GM12874 (cell line): ENCODE measurements around the gene CLCN4.

Source experiments
- TF ChIP-seq, protein P1 (sequence below): IDR thresholded peaks from 2 replicates; pipeline ENCODE4 v1.5.1; 2011; ENCODE audit warnings: low read depth, mild to moderate bottlenecking, control low read depth, low read length, moderate library complexity; ENCODE audit not compliant: insufficient read depth

Gene CLCN4

GRCh38 chrX:10230222-10230621 lies 73.4 kb downstream of the CLCN4 start:
- TF ChIP-seq, protein P1, sequence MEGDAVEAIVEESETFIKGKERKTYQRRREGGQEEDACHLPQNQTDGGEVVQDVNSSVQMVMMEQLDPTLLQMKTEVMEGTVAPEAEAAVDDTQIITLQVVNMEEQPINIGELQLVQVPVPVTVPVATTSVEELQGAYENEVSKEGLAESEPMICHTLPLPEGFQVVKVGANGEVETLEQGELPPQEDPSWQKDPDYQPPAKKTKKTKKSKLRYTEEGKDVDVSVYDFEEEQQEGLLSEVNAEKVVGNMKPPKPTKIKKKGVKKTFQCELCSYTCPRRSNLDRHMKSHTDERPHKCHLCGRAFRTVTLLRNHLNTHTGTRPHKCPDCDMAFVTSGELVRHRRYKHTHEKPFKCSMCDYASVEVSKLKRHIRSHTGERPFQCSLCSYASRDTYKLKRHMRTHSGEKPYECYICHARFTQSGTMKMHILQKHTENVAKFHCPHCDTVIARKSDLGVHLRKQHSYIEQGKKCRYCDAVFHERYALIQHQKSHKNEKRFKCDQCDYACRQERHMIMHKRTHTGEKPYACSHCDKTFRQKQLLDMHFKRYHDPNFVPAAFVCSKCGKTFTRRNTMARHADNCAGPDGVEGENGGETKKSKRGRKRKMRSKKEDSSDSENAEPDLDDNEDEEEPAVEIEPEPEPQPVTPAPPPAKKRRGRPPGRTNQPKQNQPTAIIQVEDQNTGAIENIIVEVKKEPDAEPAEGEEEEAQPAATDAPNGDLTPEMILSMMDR, result no peak

DNA sequence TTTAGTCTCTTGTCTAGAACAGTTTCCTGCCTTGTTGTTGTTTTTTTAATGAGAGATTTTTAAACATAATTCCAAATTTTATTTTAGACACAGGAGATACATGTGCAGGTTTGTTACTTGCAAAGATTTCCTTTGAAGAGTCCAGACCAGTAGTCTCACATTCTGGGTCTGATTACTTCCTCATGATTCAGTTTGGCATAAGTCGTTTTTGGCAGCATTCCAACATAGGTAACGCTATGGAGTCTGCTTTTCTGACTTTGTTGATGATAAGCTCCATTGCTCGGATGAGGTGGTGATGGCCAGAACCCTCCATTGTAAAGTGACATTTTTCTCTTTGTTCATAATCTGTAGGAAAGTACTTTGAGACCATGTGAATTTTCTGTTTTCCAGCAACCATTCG lies 74.7 kb downstream of the CLCN4 start:
- TF ChIP-seq, protein P1, result no peak

- TF ChIP-seq, protein P1, result no peak
Measured at GRCh38 chrX:10233173-10233572, 76.4 kb downstream of the CLCN4 start.

DNA sequence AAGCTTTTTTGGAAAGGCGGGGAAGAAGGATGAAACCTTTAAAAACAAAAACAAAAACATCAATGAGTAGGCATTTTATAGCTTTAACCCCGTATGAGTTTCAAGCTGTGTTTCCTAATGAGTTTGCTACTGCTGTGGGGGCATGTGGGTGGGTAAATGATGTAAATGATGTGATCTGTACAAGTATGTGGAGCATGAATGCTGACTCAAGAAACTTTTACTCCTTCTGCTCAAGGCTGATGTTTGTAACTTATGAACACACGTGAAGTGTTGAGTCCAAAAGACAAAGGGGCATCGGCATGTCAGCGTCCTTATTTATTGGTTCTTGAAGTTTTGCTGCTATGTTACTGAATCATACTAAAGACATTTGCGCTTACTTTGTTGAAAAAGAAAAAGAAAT lies 76.9 kb downstream of the CLCN4 start:
- TF ChIP-seq, protein P1, result no peak

GRCh38 chrX:10235851-10236250 lies 79.1 kb downstream of the CLCN4 start:
- TF ChIP-seq, protein P1, result no peak

DNA sequence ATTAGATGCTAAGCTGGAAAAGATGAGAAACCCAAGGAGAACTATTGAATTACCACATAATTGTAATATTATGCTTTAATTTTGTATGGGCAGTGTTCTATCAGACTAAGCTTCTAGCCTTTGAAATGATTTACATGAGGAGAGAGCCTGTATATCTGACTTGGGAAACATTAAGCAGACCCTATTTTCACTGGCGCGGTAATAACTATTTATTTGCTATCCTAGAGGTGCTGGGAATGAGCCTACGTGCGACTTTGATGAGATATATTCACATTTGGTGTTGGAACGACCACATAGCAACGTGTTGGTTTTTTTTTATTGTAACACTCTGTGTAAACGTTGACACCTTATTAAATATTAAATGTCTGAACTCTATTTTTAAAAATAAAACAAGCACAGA lies 80.5 kb downstream of the CLCN4 start:
- TF ChIP-seq, protein P1, result no peak

GRCh38 chrX:10239611-10240064 lies 82.9 kb downstream of the CLCN4 start:
- TF ChIP-seq, protein P1, result no peak

GRCh38 chrX:10240918-10241317 lies 84.1 kb downstream of the CLCN4 start:
- TF ChIP-seq, protein P1, result no peak
